Brain microvascular endothelial cell (primary cell): ENCODE results near the gene RBM4B.

ENCODE experiments used
- DNase-seq: peaks from one replicate; pipeline ENCODE4 v3.0.0-alpha.2; 2020
- H3K27ac ChIP-seq: fragments of 250-450 bp; sonication (Bioruptor Pico); 2 replicates; pipeline ENCODE4 v1.5.1; 2020; ENCODE audit warnings: mild to moderate bottlenecking, moderate library complexity
- H3K27me3 ChIP-seq: fragments of 250-450 bp; sonication (Bioruptor Pico); replicated peaks from 2 replicates; pipeline ENCODE4 v1.5.1; 2020; ENCODE audit warnings: mild to moderate bottlenecking
- H3K36me3 ChIP-seq: fragments of 250-450 bp; sonication (Bioruptor Pico); replicated peaks from 2 replicates; pipeline ENCODE4 v1.5.1; 2020; ENCODE audit warnings: mild to moderate bottlenecking
- H3K4me3 ChIP-seq: 2 replicates; pipeline ENCODE4 v1.5.1; 2011; ENCODE audit warnings: low read depth, mild to moderate bottlenecking, control low read depth, low read length, moderate library complexity
- in situ Hi-C: cut with HindIII; loops from 2 replicates; pipeline ENCODE4 v1.10.0; 2017; ENCODE audit warnings: low sequenced_read_pairs, low pct_ligation_motif_present
- TF ChIP-seq, protein P1 (sequence below): IDR thresholded peaks from 2 replicates; pipeline ENCODE4 v1.5.1; 2011; ENCODE audit warnings: low read depth, mild to moderate bottlenecking, moderate library complexity, low read length, control low read depth, inconsistent platforms; ENCODE audit errors: missing control alignments

RBM4B gene

DNA sequence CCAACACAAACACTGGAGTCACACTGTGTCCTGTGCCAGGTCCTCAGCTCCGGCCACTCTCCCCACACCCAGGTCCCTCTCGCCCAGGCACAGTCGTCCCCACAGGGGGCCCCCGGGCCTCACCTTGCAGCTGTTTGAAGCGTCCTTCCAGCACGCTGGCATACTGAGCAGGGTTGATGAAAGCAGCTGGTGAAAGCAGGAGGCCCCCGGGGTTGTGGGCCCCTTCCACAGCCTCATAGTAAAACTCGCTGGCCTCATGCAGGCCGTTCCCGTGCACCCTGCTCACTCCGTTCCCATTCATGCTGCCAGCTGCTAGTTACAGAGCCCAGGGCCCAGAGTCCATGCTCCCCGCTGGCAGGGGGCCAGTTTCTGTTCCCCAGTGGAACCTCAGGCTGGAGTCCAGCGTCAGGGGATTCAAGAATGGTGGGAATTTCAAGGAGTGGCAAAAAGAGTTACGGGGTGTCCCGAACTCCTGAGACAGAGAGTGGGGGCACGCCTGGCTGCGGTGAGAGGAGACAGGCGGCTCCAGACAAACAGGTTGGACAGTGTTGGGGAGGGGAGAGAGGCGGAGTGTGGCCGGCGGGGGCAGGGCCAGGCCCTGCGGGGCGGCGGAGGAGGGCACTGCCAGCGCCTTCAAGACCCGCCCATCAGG is 40.8 kb upstream of the RBM4B start:
- in situ Hi-C loops: no loop called here
- TF ChIP-seq, protein P1, sequence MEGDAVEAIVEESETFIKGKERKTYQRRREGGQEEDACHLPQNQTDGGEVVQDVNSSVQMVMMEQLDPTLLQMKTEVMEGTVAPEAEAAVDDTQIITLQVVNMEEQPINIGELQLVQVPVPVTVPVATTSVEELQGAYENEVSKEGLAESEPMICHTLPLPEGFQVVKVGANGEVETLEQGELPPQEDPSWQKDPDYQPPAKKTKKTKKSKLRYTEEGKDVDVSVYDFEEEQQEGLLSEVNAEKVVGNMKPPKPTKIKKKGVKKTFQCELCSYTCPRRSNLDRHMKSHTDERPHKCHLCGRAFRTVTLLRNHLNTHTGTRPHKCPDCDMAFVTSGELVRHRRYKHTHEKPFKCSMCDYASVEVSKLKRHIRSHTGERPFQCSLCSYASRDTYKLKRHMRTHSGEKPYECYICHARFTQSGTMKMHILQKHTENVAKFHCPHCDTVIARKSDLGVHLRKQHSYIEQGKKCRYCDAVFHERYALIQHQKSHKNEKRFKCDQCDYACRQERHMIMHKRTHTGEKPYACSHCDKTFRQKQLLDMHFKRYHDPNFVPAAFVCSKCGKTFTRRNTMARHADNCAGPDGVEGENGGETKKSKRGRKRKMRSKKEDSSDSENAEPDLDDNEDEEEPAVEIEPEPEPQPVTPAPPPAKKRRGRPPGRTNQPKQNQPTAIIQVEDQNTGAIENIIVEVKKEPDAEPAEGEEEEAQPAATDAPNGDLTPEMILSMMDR: no peak
- Histone ChIP-seq H3K27me3 (no peaks in the 10 kb centered on the region), H3K36me3 (no peaks in the 10 kb centered on the region), H3K4me3 (no peak overlapping the region), H3K27ac (no peak overlapping the region)
- DNase-seq: no peak

DNA sequence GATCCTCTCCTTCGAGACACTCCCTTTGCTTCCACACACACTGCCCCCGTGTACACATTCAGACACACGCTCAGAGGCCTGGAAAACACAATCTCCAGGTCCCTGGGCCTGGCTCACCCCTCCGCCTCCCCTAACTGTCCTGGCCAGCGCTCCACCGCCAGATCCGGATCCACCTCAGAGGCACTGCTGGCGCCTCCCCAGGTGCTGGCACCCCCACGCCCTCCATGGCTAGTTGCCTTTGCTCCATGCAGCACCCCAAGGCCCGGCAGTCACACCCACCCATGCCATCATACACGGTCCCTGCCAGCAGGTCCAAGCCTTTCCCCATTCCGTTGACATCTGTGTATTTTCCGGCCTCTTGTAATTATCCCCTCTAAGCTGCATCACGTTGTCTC is 40.2 kb upstream of the RBM4B start:
- Histone ChIP-seq H3K36me3 (no peaks in the 10 kb centered on the region), H3K27me3 (no peaks in the 10 kb centered on the region), H3K4me3 (no peak overlapping the region), H3K27ac (no peak overlapping the region)
- TF ChIP-seq, protein P1: no peak
- in situ Hi-C loops: no loop called here
- no peak for DNase-seq

DNA sequence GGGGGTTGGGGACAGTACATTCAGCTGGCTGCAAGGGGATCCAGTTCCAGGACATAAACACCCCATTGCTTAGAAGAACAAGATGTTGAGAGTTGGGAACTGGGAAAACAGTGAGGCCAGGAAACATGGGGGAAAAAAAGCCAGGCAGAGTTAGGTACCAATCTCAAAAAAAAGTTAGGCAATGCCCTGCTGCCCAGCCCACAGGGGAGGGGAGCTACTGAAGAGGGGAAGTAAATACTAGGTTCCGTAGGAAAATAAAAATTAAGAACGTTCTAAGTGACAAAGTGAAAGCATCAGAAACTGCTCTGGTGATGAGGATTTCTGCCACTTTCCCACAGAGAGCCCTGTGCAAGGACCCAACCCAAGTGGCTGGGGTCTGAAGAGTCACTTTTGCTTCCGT is 39.3 kb upstream of the RBM4B start:
- no peak for DNase-seq
- H3K36me3 ChIP-seq: no peaks in the 10 kb centered on the region
- no peak overlapping the region for H3K27ac ChIP-seq
- no peak overlapping the region for H3K4me3 ChIP-seq
- H3K27me3 ChIP-seq: no peaks in the 10 kb centered on the region
- TF ChIP-seq, protein P1: no peak
- in situ Hi-C loops: no loop called here

DNA sequence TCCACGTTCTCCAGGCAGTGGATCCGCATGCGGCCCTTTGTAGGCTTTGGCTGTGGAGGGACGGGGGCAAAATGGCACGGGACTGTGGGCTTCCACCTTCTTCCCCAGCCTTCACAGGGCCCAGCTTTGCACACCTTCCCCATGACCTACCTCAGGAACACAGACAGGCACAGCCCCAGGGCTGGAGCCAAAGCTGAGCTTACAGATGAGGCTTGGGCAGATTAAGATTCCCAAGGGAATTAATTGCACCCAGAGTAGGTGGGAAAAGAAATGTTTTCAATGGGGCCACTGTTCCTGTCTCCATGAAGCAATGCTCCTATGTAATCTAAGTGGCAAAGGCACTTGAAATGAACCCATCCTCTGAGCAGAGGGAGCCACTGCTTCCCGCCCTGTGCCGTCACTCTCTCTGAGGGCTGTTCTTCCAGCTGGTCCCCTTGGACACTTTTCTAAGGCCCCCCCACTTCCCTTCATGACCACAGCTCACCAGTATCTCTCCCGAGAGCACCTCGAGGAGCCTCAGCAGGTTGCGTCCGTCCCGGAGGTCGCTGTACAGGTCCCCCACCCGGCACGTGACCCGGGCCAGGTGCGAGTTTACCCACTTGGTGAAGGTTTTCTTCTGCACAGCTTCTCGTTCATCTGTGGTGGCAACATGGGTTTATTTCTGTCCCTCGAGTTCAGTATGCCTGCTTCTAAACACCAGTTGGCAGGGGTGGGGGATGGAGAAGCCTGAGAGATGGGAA is 37.8 kb upstream of the RBM4B start:
- TF ChIP-seq, protein P1: no peak
- in situ Hi-C loops: no loop called here
- H3K36me3 ChIP-seq: no peaks in the 10 kb centered on the region

DNA sequence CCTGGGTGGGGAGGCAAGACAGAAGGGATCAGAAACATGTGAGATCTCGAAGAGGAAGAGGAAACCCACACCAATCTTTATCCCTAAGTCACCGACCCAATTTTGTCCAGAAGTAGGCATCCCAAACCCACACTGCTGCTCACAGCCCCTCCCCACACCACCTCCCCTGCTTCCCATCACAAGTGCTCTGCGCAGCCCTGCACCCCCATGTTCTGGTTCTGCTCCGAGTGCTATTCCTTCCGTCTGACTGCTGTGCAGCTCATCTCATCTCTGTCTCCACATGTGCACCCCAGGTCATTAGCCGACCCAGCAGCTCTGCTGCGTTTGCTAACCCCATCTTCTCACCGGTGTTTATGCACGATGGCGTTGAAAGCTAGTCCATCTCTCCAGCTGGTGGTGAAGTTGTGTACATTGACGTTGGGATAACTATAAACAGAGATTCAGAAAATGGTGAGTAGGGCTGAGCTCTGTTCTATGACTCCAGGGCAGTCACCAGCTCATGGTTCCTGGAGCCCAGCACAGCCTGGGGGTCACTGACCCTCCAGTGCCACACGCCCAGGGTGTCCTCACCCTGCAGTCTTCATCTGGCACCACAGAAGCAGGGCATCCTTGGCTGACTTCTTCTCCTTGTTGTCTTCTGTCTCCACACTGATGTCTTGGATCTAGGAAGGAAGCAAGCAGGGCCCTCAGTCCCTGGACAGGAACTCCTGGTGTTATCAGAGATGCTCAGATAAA is 36.2 kb upstream of the RBM4B start:
- in situ Hi-C loops: no loop called here
- Histone ChIP-seq H3K27me3 (no peaks in the 10 kb centered on the region), H3K36me3 (no peaks in the 10 kb centered on the region), H3K27ac (no peak overlapping the region), H3K4me3 (no peak overlapping the region)
- no peak for DNase-seq
- TF ChIP-seq, protein P1: no peak

More for the DNA sequence above, 37.8 kb upstream of the RBM4B start:
- H3K27ac ChIP-seq: no peak overlapping the region
- no peak for DNase-seq
- H3K27me3 ChIP-seq: no peaks in the 10 kb centered on the region
- no peak overlapping the region for H3K4me3 ChIP-seq
